Measurements from ENCODE around the gene PPP2R5C. TPM values are rescaled to one million over a fixed set of nuclear protein-coding genes. Genes with fewer than 3 reads are reported as not detected.

Gene PPP2R5C
- total and polyA plus RNA-seq, 2 of the 8 experiments (the other 6 are each of a cell fraction or from before 2014, with no cell fraction given): 49.6 to 95.9 TPM

DNA sequence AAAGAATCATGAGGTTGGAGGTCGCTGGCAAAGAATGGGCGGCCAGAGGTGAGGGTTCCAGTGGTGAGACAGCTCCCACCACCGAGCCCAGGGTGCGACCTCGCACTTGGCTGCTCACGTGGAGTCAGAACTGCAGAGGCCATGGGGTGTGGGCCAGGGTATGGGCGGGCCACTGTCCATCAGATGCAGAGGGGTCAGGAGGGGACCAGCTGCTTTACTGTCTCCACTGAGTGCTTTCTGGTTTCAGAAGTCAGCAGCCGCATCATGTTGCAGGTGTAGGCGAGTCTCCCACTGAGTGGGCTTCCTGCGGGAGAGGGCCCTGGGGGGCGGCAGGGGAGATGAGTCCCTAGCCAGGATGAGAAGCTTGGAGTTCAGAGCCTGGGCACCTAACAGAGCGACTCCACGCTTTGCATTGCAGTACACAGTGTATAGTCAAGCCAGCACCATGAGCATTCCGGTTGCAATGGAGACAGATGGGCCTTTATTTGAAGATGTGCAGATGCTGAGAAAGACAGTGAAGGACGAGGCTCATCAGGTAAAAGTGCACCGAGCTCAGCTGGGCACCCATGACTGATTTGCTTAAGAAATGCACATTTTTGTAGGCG lies 156.0 kb downstream of the PPP2R5C start (continued):
- TF ChIP-seq EGR1 (IDR thresholded peaks at IDR 0.05; ENCODE audit: borderline replicate concordance, low read depth, low read length) (no peak), NANOG (IDR thresholded peaks at IDR 0.05; ENCODE audit: insufficient read depth, low read depth, low read length, poor library complexity, severe bottlenecking) (no peak), BRCA1 (IDR thresholded peaks at IDR 0.05; ENCODE audit: low read depth, low read length) (no peak)
- TF ChIP-seq, protein P1, sequence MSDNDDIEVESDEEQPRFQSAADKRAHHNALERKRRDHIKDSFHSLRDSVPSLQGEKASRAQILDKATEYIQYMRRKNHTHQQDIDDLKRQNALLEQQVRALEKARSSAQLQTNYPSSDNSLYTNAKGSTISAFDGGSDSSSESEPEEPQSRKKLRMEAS (IDR thresholded peaks at IDR 0.05): peak; percentile 65; the same call in 1 of the 2 replicates
